ENCODE measurements around the gene ABLIM1.

Gene ABLIM1

GRCh38 chr10:114645706-114646105 lies 12.4 kb downstream of the ABLIM1 start:
- no peak for DNase-seq

GRCh38 chr10:114643158-114643557 lies 14.9 kb downstream of the ABLIM1 start:
- no peak for DNase-seq

- no peak for DNase-seq
These were observed 15.3 kb downstream of the ABLIM1 start for GRCh38 chr10:114642729-114643128.

DNA sequence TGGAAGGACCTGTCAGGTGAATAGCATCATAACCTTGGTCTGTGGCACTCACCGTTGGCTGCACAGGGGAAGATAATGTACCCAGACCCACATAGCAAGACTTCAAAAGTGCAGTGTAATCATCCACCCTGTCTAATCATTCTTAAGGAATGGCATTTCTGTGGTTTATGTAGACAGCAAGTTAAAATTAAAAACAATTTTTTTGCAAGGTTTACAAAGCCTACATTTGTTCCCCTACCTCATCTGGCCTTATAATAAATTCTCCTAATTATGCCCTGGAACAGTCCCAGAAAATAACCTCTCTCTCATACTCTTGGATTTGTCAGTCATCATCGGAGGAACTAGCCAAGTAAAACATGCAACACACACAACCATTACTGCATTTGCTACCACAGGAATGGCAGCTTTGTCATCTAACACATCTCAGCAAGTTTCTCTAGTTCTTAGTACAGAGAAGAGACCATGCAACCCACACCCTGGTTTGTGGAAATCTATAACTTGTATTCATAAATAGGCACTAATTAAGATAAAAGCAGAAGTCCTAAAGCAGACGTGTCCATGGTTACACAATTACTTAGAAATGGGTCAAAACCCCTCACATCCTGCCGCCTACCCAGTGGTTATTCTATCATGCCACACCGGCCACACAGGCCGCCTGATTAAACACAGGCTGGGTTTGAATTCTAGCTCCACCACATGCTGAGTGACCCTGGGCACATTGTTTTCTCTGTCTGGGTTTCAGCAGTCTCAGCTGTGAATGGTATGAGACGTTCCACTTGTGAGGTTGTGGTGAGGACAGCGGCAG lies 19.1 kb downstream of the ABLIM1 start:
- DNase-seq = no peak

GRCh38 chr10:114635797-114636550 lies 22.1 kb downstream of the ABLIM1 start:
- no peak for DNase-seq

- DNase-seq = no peak
These were observed 23.0 kb downstream of the ABLIM1 start for GRCh38 chr10:114635101-114635500.

- DNase-seq = no peak
These were observed 23.5 kb downstream of the ABLIM1 start for GRCh38 chr10:114634609-114634979.

DNA sequence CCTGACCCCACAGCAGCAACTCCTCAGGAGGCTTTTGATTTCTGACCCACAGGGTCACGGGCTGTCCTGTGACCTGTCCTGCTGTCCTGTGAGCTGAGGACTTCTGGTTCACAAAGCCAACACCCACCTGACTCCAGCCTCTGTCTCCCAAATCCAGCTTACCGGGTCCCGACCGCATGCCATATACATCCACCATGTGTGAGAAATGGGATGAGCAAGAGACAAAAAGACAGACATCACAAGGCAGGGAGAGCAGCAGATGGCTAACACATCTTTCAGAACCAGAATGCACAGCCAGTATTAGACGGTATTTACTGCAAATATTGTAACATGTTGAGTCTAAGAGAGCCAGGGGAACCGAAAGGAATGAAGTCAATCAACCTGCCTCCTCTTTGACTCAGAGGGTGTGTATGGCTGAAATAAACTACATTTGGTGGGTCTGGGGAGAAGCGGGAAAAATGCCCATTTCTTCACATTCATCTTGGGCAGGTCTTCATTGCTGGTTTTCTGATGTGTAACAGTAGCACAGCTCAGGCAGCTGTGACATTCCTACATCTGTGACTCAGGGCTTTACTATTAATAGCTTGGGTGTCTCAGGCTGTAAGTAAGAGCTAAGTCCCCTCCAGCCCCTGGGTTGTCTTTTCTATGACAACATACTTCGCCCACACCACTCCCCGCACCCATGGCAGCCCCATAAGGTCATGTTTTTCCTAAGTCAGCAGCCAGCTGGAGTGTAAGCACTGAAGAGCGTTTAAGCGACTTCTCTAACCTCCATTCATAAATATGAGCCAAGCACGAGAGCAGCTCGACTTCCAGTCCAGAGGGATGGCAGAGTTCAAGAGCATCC lies 25.0 kb downstream of the ABLIM1 start:
- DNase-seq = no peak

DNA sequence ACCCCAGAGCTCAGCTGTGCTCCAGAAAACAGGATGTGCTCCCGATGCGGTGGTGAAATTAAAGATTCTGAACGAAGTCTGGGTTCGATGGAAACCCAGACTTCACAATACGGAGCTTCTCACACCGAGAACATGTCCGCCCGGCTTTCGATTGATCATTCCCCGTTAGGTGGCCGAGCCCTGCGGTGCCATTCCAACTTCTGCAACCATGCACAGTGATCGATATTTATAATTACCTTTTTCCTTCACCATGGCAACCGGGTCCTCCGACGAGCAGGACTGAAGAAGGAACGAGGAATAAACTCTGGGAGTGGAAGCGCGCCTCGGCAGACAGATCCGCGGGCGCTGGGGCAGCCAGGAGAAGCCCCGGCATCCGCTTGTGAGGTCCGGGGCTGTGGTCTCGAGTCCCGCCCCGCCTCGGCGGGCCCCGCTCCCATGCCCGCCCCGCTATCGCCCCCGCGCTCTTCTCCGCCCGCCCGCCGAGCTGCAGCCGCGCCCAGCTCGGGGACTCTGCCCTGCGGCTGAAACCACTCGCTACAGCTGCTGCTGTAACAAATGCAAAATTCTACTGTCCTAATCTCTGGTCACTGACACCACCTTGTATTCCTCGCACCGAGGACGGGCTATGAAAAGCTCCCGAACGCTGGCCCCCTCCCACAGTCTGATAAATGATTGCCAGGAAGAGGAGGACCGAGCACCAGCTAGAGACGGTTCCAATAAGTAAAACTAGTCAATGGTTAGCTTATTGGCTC lies 26.2 kb downstream of the ABLIM1 start:
- peak; percentile 16 for DNase-seq

DNA sequence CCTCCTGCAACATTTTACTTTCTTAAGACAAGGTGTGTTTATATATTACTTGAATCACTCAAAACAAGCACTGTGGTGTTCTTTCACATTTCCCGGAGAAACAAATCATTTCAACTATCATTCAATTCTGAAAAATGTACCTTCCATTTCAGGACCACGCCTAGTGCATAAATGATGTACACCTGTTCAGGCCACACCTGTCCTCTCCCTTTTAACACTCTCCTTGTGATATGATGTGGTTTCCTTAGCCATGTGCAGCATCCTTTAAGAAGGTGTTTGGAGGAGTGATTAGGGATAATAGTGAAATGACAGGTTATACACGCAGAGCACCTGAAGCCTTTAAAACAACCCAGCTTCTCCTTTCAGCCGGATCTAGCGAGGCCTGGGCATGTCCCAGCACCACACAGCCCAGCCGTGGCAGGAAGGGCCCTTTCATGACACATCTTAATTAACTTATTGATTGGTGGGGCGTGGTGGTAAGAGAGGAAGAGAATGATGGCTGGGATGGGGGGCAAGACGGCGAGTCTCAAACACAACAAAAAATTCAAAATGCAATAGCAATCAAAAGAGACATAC lies 26.9 kb downstream of the ABLIM1 start:
- no peak for DNase-seq

- no peak for DNase-seq
These were observed 28.0 kb downstream of the ABLIM1 start for GRCh38 chr10:114629824-114630730.

DNA sequence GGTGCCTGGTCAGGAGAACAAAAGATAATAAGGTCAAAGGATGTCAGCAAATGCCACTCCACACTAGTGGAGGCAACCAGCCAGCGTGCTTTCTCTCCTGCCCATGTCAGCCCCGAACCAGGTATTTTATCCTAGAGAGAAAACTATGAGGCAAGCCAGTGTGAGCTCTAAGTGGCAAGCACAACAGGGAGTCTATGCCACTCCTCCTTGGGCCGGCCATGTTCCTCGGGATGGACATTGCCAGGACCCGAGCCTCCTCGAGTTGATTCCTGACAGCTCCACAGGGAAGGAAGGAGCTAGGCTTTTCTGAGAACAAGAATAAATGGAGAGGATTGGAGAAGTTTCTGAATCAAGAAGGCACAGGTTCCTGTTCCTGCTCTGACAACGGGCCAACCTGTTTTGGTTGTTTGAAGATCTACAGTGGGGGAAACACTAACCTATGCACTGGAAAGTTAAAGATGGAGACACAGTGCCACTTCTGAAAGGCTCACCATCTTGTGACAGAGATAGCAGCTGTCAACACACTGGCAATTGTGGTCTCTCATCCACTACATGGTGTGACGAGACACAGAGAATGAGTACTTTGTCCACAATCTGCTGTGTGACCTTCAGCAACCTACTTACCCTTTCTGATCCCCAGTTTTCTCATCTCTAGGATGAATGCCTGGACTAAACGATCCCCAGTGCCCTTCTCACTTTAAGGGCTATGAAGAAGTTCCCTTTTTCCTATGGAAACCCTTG lies 28.8 kb downstream of the ABLIM1 start:
- no peak for DNase-seq

DNA sequence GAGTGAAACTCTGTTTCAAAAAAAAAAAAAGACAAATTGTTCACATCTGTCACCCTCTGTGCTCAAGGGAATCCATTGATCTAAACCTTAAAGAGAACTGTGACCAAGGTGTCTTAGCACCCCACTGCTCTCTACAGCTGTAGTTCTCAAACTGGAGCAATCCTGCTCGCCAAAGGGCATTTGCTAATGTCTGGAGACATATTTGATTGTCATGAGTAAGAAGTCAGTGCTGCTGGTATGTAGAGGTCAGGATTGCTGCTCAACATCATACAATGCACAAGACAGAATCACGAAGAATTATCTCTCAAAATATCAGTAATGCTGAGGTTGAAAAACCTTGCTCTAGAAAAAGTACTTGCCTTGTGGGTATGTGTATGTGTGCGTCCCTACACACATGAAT lies 30.0 kb downstream of the ABLIM1 start:
- no peak for DNase-seq

DNA sequence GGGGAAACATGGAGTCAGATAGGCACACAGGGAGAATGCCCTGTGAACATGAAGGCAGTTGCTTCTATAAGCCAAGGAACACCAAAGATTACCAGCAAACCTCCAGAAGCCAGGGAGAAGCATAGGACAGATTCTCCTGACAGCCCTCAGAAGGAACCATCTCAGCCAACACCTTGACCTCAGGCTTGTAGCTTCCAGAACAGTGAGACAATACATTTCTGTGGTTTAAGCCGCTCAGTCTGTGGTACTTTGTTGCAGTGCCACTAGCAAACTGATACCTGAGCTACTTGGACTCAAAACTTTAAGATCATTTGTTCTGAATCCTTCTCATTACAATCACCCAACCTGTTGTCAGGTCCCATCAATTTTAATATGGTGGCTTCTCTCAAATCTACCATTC lies 31.2 kb downstream of the ABLIM1 start:
- DNase-seq = no peak

DNA sequence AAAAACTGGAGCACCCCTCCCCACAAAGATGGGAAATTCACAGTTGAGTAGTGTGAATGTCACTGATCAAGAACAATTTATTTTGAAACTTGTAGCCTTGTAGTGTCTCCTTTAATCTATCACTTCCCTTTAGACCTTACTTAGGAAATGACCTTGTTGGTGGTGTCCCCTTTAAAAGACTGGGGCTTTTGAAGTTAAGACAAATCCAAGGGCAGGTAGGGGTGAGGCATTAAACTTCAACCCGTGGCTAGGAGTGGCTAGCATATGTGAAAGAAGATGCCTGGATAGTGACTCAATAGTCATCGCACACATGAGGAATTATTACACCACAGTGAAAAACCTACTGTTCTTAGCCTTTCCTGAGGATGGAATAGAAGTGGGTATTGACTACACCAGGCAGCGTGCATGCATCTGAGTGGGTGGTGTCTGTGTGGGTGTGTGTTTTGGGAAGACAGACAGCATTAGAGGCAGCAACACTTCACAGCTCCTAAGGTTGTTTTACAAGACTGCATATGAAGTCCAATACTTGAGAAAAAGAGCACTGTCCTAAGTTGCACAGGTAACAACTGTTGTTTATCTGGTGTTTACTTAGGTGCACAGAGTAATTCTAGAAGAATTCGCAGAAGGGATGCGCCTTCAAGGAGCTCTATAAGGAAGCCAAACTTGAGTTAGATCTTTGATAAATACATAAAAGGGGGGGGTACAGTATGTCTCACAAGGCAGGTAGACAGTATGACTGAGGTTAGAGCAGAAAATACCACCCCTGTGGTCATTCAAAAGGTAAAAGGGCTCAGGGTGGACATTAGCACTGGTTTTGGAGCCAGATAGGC lies 32.9 kb downstream of the ABLIM1 start:
- no peak for DNase-seq

DNA sequence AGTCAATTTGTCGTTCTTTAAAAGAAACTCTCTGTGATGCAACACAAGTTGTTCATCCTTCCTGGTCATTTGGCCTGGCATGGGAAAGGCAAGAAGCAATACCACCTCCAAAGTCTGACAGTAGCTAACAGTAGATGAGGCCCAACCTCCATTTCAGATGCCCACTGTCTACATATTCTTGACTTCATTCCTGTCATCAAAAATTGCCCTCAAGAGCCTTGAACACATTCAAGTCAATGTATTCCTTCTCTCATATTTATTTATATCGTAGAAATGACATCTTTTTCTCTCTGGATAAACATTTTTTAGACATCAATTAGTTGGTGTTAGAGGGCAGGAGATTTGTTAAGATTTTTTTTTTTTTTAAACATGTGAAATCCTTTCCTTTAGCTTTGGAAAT lies 33.7 kb downstream of the ABLIM1 start:
- no peak for DNase-seq

DNA sequence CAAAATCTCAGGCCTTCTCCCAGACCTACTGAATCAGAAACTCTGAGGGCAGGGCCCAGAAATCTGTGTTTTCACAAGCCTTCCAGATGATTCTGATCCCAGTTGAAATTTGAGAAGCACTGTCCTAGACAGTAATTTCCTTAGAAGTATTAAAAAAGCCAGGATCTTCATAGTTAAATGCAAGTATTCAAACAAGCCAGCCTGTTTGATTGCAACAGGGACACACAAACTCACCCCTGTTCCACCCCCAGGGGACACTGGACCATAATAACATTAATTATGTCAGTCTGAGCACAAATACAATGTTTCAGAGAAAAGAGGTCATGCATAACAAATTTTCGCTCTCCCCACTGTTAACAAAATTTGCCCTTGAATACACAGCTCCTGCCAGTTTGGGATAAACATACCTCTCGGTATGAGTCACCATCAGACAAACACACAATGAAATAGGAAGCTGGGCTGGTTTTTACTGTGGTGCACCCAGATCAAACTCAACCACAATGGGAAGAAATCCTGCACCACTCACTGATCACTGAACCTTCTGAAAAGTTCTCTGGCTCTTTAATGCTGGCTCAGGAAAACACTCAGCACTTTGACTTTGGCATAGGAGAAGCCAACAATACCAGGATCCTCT lies 34.3 kb downstream of the ABLIM1 start:
- DNase-seq = no peak

GRCh38 chr10:114623155-114623554 lies 34.9 kb downstream of the ABLIM1 start:
- no peak for DNase-seq

GRCh38 chr10:114618722-114619121 lies 39.4 kb downstream of the ABLIM1 start:
- no peak for DNase-seq
